Bronchial epithelial cell (primary cell): ENCODE data around the gene KLK6. TPM values are rescaled to one million over a fixed set of nuclear protein-coding genes. Genes with fewer than 3 reads are reported as not detected.
"Not testable (repeated sequence)": the region's sequence is repeated elsewhere in the genome, so short reads cannot be mapped to it uniquely, and the experiment has no call there.

Source experiments
- DNase-seq: peaks from one replicate; pipeline ENCODE4 v3.0.0-alpha.2; 2010; ENCODE audit warnings: low read depth
- FAIRE-seq: peaks from 2 replicates; lab custom pipeline; 2011; peaks lifted over from hg19 to GRCh38; lab: Jason Lieb, UNC
- H3K27me3 ChIP-seq: 2 replicates; pipeline ENCODE4 v1.5.1; 2011; ENCODE audit warnings: low read length; ENCODE audit not compliant: control insufficient read depth, insufficient read depth
- H3K36me3 ChIP-seq: 2 replicates; pipeline ENCODE4 v1.5.1; 2011; ENCODE audit warnings: low read length; ENCODE audit not compliant: control insufficient read depth, insufficient read depth
- H3K4me3 ChIP-seq: 2 replicates; pipeline ENCODE4 v1.5.1; 2011; ENCODE audit warnings: mild to moderate bottlenecking, low read depth, low read length, control low read depth
- total RNA-seq: library from RNA; depleted of rRNA; stranded (reverse); fragments of >200 nt; gene quantifications from 2 replicates; pipeline ENCODE4 v1.2.1, GENCODE V29; 2014
- TF ChIP-seq, protein P1 (sequence below): IDR thresholded peaks from 2 replicates; pipeline ENCODE4 v1.5.1; 2011; ENCODE audit warnings: mild to moderate bottlenecking, moderate library complexity, low read length, control low read depth, inconsistent platforms; ENCODE audit not compliant: insufficient read depth, severe bottlenecking

The KLK6 gene
- total RNA-seq, 1 donor from 2014 or later = 0.26 TPM

DNA sequence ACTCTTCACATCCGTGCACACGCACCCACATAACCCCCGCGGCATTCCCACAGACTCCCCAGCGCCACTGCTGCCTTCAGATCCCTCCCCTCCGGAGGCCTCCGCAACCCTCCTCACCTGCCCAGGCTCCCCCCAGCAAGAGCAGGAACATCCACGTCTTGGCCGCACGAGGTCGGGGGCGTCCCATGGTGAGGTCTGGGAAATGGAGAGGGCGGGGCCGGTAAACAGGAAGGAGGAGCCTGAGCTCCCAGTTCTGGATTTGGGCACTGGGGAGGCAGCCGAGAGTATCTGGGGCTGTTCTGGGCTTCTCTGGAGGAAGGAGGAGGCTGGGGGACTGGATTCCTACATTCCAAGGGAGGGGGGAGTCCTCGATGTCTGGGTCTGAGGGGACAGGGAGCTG, 31.6 kb upstream of the KLK6 start:
- Histone ChIP-seq H3K27me3 (no peaks in the 10 kb centered on the region), H3K36me3 (no peaks in the 10 kb centered on the region), H3K4me3 (no peak overlapping the region)
- FAIRE-seq = no peak
- no peak for DNase-seq
- TF ChIP-seq, protein P1, sequence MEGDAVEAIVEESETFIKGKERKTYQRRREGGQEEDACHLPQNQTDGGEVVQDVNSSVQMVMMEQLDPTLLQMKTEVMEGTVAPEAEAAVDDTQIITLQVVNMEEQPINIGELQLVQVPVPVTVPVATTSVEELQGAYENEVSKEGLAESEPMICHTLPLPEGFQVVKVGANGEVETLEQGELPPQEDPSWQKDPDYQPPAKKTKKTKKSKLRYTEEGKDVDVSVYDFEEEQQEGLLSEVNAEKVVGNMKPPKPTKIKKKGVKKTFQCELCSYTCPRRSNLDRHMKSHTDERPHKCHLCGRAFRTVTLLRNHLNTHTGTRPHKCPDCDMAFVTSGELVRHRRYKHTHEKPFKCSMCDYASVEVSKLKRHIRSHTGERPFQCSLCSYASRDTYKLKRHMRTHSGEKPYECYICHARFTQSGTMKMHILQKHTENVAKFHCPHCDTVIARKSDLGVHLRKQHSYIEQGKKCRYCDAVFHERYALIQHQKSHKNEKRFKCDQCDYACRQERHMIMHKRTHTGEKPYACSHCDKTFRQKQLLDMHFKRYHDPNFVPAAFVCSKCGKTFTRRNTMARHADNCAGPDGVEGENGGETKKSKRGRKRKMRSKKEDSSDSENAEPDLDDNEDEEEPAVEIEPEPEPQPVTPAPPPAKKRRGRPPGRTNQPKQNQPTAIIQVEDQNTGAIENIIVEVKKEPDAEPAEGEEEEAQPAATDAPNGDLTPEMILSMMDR = no peak

DNA sequence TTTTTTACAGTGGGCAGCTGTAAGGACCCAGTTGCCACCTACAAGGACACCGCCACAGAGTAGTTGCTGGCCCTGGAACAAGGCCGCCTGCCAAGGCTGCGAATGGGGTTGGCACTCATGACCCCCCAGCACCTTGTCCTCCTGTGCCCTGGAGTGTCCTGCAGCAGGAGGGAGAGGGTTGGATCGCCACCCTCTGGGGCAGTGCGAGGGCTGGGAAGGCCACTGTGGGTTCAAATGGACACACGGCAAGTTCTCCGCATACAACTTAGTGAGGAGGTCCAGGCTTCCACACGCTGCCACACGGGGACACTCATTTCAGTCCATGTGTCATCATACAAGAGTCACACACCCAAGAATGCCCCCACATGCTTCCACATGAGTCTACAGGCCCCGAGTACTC, 31.0 kb upstream of the KLK6 start:
- no peak overlapping the region for H3K4me3 ChIP-seq
- no peaks in the 10 kb centered on the region for H3K36me3 ChIP-seq
- TF ChIP-seq, protein P1 = no peak
- FAIRE-seq (peak; percentile 60), DNase-seq (no peak)
- H3K27me3 ChIP-seq = no peaks in the 10 kb centered on the region

DNA sequence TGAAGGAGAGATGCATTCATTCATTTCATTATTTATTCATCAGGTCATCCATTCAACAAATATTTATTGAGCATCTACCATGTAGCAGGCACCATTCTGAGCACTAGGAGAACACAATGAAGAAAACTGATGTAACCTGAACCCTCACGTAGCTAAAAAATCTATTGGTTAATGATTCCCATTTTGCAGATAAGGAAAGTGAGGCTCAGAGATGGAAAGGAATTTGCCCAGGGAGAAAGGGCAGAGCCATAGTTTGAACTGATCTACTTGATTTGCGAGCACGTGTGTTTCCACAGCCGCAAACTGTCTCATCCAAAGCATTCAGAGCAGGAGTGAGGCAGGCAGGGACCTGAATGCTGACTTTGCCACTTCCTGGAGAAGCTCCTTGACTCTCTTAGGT, 29.3 kb upstream of the KLK6 start:
- no peak for DNase-seq
- Histone ChIP-seq H3K36me3 (no peaks in the 10 kb centered on the region), H3K27me3 (no peaks in the 10 kb centered on the region), H3K4me3 (no peak overlapping the region)
- no peak for FAIRE-seq
- TF ChIP-seq, protein P1 = no peak

DNA sequence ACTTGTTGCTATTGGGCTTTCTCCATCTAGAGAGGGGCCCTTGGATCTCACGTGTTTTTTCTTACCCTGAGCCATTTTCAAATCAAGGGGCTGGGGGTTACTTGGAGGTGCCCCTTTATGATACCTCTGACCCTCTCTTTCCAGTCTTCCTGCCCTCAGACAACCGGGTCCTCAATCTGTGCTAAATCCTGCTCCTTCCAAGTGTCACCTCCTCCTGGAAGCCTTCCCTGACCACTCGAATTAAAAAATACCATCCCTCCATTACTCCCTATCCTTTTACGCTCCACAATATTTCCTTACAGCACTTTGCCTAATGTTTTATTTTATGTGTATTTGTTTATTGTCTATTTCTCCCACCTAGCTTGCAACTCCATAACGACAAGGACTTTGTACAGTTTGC, 28.7 kb upstream of the KLK6 start:
- Histone ChIP-seq H3K27me3 (no peaks in the 10 kb centered on the region), H3K36me3 (no peaks in the 10 kb centered on the region), H3K4me3 (no peak overlapping the region)
- no peak for FAIRE-seq
- TF ChIP-seq, protein P1 = no peak
- no peak for DNase-seq

DNA sequence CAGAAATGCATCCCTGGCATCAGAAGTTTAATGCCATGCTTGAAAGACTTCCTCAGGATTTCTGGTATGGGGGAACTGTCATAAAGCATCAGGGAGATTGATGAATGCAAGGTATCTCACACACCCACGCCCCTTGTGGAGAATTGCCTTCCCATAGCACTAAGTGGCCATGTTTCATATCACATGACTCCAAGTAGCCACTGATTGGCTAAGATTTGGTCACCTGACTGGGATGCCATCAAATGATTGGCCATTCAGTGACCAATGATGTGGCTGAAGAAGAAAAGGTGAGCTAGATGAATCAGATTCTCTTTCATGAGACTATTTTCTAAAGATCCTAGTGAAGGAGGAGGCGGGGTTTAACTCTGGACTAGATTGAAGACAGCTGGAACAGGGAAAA, 24.7 kb upstream of the KLK6 start:
- TF ChIP-seq, protein P1 = no peak
- no peaks in the 10 kb centered on the region for H3K36me3 ChIP-seq
- H3K27me3 ChIP-seq = no peaks in the 10 kb centered on the region
- H3K4me3 ChIP-seq = no peak overlapping the region
- DNase-seq (no peak), FAIRE-seq (no peak)

DNA sequence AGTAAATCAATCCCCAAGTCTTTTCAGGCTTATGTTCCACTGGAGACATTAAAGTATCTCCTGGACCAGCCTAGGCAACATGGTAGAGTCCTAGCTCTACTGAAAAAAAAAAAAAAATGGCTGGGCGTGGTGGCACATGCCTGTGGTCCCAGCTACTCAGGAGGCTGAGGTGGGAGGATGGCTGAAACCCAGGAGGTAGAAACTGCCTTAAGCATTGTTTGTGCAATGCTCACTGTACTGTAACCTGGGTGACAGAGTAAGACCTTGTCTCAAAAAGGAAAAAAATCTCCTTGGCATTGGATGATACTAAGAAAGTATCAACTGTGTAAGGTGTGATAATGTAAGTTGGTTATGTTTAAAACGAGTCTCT, 23.3 kb upstream of the KLK6 start:
- Histone ChIP-seq H3K4me3 (no peak overlapping the region), H3K27me3 (no peaks in the 10 kb centered on the region), H3K36me3 (no peaks in the 10 kb centered on the region)
- DNase-seq (peak; percentile 61), FAIRE-seq (no peak)
- TF ChIP-seq, protein P1 = no peak

DNA sequence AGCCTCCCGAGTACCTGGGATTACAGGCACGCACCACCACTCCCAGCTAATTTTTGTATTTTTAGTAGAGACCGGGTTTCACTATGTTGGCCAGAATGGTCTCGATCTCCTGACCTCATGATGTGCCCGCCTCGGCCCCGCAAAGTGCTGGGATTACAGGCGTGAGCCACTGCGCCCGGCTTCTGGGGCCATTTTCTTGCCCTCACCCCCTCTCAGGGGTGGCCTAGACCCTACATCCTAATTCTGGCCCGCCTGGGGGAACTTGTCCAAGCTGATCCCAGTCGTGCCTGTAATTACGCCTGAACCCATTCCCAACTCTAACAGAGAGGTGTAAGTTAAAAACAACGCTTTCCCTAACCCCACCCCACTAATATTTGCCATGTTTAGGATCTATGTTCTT, 15.0 kb upstream of the KLK6 start:
- FAIRE-seq, H3K4me3 ChIP-seq, H3K36me3 ChIP-seq, DNase-seq, H3K27me3 ChIP-seq: not testable (repeated sequence)
